H9 (cell line): ENCODE data around the gene PRPF6. TPM values are rescaled to one million over a fixed set of nuclear protein-coding genes. Genes with fewer than 3 reads are reported as not detected.

ENCODE experiments used
- DNase-seq: peaks from one replicate; pipeline ENCODE4 v3.0.0-alpha.2; 2017
- H2AFZ ChIP-seq: one replicate; pipeline ENCODE4 v1.6.1; 2013; ENCODE audit warnings: mild to moderate bottlenecking, low read length, control low read depth, moderate library complexity
- H2AK5ac ChIP-seq: 2 replicates; pipeline ENCODE4 v1.6.1; 2013; ENCODE audit warnings: low read length, control low read depth, mixed read lengths; ENCODE audit not compliant: insufficient read length
- H2BK120ac ChIP-seq: one replicate; pipeline ENCODE4 v1.6.1; 2013; ENCODE audit warnings: low read depth, mild to moderate bottlenecking, low read length, control low read depth, inconsistent platforms; ENCODE audit not compliant: poor library complexity, severe bottlenecking
- H2BK12ac ChIP-seq: 2 replicates; pipeline ENCODE4 v1.6.1; 2013; ENCODE audit warnings: low read length, control low read depth, mixed read lengths, low read depth; ENCODE audit not compliant: insufficient read length
- H2BK15ac ChIP-seq: 2 replicates; pipeline ENCODE4 v1.6.1; 2013; ENCODE audit warnings: low read depth, low read length, control low read depth
- H2BK20ac ChIP-seq: one replicate; pipeline ENCODE4 v1.6.1; 2013; ENCODE audit warnings: low read depth, mild to moderate bottlenecking, low read length, control low read depth, inconsistent platforms; ENCODE audit not compliant: poor library complexity, severe bottlenecking
- H2BK5ac ChIP-seq: 2 replicates; pipeline ENCODE4 v1.6.1; 2013; ENCODE audit warnings: low read length, control low read depth, mixed read lengths; ENCODE audit not compliant: insufficient read length
- H3K14ac ChIP-seq: 2 replicates; pipeline ENCODE4 v1.6.1; 2013; ENCODE audit warnings: low read length, control low read depth; ENCODE audit not compliant: insufficient read depth
- H3K18ac ChIP-seq: 2 replicates; pipeline ENCODE4 v1.6.1; 2013; ENCODE audit warnings: low read depth, mild to moderate bottlenecking, mixed read lengths, low read length, control low read depth; ENCODE audit not compliant: insufficient read length
- H3K23ac ChIP-seq: 2 replicates; pipeline ENCODE4 v1.6.1; 2013; ENCODE audit warnings: low read length, control low read depth, mixed read lengths, low read depth; ENCODE audit not compliant: insufficient read length
- H3K23me2 ChIP-seq: 2 replicates; pipeline ENCODE4 v1.6.1; 2013; ENCODE audit warnings: low read depth, mild to moderate bottlenecking, mixed read lengths, low read length, control low read depth; ENCODE audit not compliant: insufficient read length, poor library complexity, severe bottlenecking
- H3K27ac ChIP-seq: 2 replicates; pipeline ENCODE4 v1.5.1; 2013; ENCODE audit warnings: low read length, control low read depth, mixed read lengths, low read depth; ENCODE audit not compliant: insufficient read length
- H3K27me3 ChIP-seq: 2 replicates; pipeline ENCODE4 v1.6.1; 2013; ENCODE audit warnings: low read length, control low read depth, inconsistent platforms; ENCODE audit not compliant: insufficient read depth
- H3K4ac ChIP-seq: 2 replicates; pipeline ENCODE4 v1.6.1; 2013; ENCODE audit warnings: low read depth, mild to moderate bottlenecking, control low read depth, inconsistent platforms, low read length, moderate library complexity
- H3K4me1 ChIP-seq: 2 replicates; pipeline ENCODE4 v1.6.1; 2013; ENCODE audit warnings: low read length, control low read depth, inconsistent platforms; ENCODE audit not compliant: insufficient read depth
- H3K4me2 ChIP-seq: 2 replicates; pipeline ENCODE4 v1.6.1; 2013; ENCODE audit warnings: low read length, control low read depth, mixed read lengths; ENCODE audit not compliant: insufficient read length, insufficient read depth
- H3K56ac ChIP-seq: 2 replicates; pipeline ENCODE4 v1.6.1; 2013; ENCODE audit warnings: low read depth, mild to moderate bottlenecking, mixed read lengths, low read length, control low read depth; ENCODE audit not compliant: insufficient read length
- H3K79me1 ChIP-seq: 2 replicates; pipeline ENCODE4 v1.6.1; 2013; ENCODE audit warnings: low read depth, mild to moderate bottlenecking, moderate library complexity, low read length, control low read depth, inconsistent platforms; ENCODE audit not compliant: insufficient read depth, poor library complexity, severe bottlenecking
- H3K79me2 ChIP-seq: 2 replicates; pipeline ENCODE4 v1.6.1; 2013; ENCODE audit warnings: low read length, control low read depth, inconsistent platforms; ENCODE audit not compliant: insufficient read depth
- H3K9ac ChIP-seq: 2 replicates; pipeline ENCODE4 v1.6.1; 2013; ENCODE audit warnings: low read length, control low read depth, mixed read lengths; ENCODE audit not compliant: insufficient read length; ENCODE audit errors: extremely low read depth
- H3K9me3 ChIP-seq: one replicate; pipeline ENCODE4 v1.6.1; 2013; ENCODE audit warnings: low read depth, low read length, inconsistent platforms; ENCODE audit not compliant: control insufficient read depth
- H3T11ph ChIP-seq: one replicate; pipeline ENCODE4 v1.6.1; 2013; ENCODE audit warnings: mild to moderate bottlenecking, low read length, control low read depth, inconsistent platforms
- H4K20me1 ChIP-seq: one replicate; pipeline ENCODE4 v1.6.1; 2013; ENCODE audit not compliant: control insufficient read depth, insufficient read length, insufficient read depth
- H4K5ac ChIP-seq: 2 replicates; pipeline ENCODE4 v1.6.1; 2013; ENCODE audit warnings: low read depth, mild to moderate bottlenecking, mixed read lengths, low read length, control low read depth; ENCODE audit not compliant: insufficient read length
- H4K8ac ChIP-seq: replicated peaks from 2 replicates; pipeline ENCODE4 v1.6.1; 2013; ENCODE audit warnings: low read length, control low read depth, mixed read lengths, low read depth; ENCODE audit not compliant: insufficient read length
- H4K91ac ChIP-seq: 2 replicates; pipeline ENCODE4 v1.6.1; 2013; ENCODE audit warnings: low read depth, mild to moderate bottlenecking, moderate library complexity, mixed read lengths, low read length, control low read depth; ENCODE audit not compliant: insufficient read length
- H3K27ac Mint-ChIP-seq, 3 experiments: 2 replicates in 2 of 3; 3 replicates in 1 of 3; pipeline ENCODE4 v1.8.0; 2020 to 2021; ENCODE audit warnings: mixed read lengths in 3 of 3, mild to moderate bottlenecking in 1 of 3, moderate library complexity in 1 of 3
- H3K27me3 Mint-ChIP-seq: 2 replicates; pipeline ENCODE4 v1.8.0; 2021; ENCODE audit warnings: low read depth, mild to moderate bottlenecking, moderate library complexity, mixed read lengths
- H3K36me3 Mint-ChIP-seq, 3 experiments: 2 replicates in 2 of 3; 3 replicates in 1 of 3; pipeline ENCODE4 v1.8.0; 2020 to 2021; ENCODE audit warnings: low read depth in 3 of 3, mixed read lengths in 3 of 3; ENCODE audit not compliant: insufficient read depth in 1 of 3
- H3K4me1 Mint-ChIP-seq, 2 experiments: 2 replicates each; pipeline ENCODE4 v1.8.0; 2020; ENCODE audit warnings: mixed read lengths in 2 of 2
- H3K4me3 Mint-ChIP-seq, 2 experiments: 2 replicates in 1 of 2; 3 replicates in 1 of 2; pipeline ENCODE4 v1.8.0; 2020 to 2021; ENCODE audit warnings: mild to moderate bottlenecking in 2 of 2, mixed read lengths in 2 of 2, moderate library complexity in 1 of 2
- H3K9me3 Mint-ChIP-seq, 2 experiments: 2 replicates in 1 of 2; 3 replicates in 1 of 2; pipeline ENCODE4 v1.8.0; 2020; ENCODE audit warnings: mild to moderate bottlenecking in 2 of 2, mixed read lengths in 2 of 2, moderate library complexity in 1 of 2
- WGBS: extraction: QIAGEN DNeasy Blood & Tissue Kit; methylation state at CpG from one replicate; pipeline ENCODE4 v1.1.7; 2013; ENCODE audit warnings: missing lambda C conversion rate, low lambda C conversion rate, mixed read lengths; ENCODE audit not compliant: insufficient read length; ENCODE audit errors: extremely low coverage; 5-methylcytosine and 5-hydroxymethylcytosine counted together
- total RNA-seq: library from RNA; stranded (reverse); gene quantifications from 2 replicates; pipeline ENCODE4 v1.2.1, GENCODE V29; 2021
- TF ChIP-seq, protein P1 (sequence below): fragments of 200-600 bp; sonication (generic); conservative IDR thresholded peaks from 3 replicates; pipeline ENCODE4 v1.8.0; 2021; ENCODE audit warnings: antibody characterized with exemption, mild to moderate bottlenecking

The PRPF6 gene
- total RNA-seq, 1 experiment from 2014 or later: 87.9 TPM

DNA sequence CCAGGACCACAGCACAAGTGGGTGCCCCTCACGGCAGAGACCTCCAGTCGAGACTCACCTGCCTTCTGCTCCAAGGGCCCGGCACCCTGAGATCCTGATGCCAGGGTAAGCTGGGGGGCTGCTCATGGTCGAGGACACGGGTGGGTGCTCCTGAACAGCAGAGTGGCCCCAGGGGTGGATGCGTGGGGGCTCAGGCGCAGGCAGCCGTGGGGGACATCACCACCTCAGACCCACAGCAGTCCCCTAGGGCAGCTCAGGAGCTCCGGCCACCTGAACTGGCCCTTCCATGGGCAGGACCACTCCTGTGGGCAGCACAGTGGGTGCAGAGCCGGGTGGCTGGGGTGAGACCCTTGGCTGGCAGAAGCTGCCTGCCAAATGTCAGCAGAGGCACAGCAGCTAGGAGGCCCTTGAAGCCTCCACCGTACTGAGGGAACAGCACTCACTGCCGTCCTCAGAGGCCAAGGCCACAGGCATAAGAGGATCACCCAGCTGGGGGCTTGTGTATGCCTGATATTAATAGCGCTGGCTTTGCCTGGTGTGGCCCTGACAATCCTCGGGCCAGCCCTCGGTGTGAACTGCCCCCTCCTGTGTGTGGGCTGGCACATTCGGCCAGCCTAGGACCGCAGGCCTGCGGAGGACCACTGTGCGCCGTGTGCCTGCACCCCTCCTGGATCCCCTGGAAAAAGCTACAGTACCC lies 30.1 kb upstream of the PRPF6 start:
- Histone ChIP-seq H3K23me2 (peaks cover 3% of the 10 kb centered on the region), H2AFZ (no peak overlapping the region), H3K4me2 (no peak overlapping the region), H3K27ac (no peak overlapping the region), H3K56ac (no peak overlapping the region), H4K20me1 (peaks cover 3% of the 10 kb centered on the region), H3T11ph (no peak overlapping the region), H4K5ac (no peak overlapping the region), H4K8ac (no peak overlapping the region), H3K79me2 (peaks cover 19% of the 10 kb centered on the region; the same call in 1 of the 2 replicates), H3K14ac (no peak overlapping the region), H2BK20ac (no peak overlapping the region), H2BK12ac (no peak overlapping the region), H2BK120ac (no peak overlapping the region), H3K23ac (no peak overlapping the region), H4K91ac (no peak overlapping the region), H3K4me1 (no peaks in the 10 kb centered on the region), H2BK5ac (no peak overlapping the region), H3K9me3 (no peaks in the 10 kb centered on the region), H2BK15ac (no peak overlapping the region), H3K27me3 (no peaks in the 10 kb centered on the region), H3K9ac (no peak overlapping the region), H3K18ac (no peak overlapping the region), H3K79me1 (peaks cover 2% of the 10 kb centered on the region), H2AK5ac (no peak overlapping the region), H3K4ac (no peak overlapping the region)
- Mint-ChIP-seq H3K4me3 (no peak overlapping the region), H3K9me3 (peaks cover 4 to 7% of the 10 kb centered on the region in 2 experiments; a peak in 3 of 5 replicates), H3K27me3 (no peaks in the 10 kb centered on the region), H3K4me1 (peaks cover 27 to 31% of the 10 kb centered on the region in 2 experiments), H3K27ac (no peak overlapping the region), H3K36me3 (peaks cover 3 to 16% (median 15%) of the 10 kb centered on the region in 3 experiments)
- no peak for DNase-seq
- TF ChIP-seq, protein P1, sequence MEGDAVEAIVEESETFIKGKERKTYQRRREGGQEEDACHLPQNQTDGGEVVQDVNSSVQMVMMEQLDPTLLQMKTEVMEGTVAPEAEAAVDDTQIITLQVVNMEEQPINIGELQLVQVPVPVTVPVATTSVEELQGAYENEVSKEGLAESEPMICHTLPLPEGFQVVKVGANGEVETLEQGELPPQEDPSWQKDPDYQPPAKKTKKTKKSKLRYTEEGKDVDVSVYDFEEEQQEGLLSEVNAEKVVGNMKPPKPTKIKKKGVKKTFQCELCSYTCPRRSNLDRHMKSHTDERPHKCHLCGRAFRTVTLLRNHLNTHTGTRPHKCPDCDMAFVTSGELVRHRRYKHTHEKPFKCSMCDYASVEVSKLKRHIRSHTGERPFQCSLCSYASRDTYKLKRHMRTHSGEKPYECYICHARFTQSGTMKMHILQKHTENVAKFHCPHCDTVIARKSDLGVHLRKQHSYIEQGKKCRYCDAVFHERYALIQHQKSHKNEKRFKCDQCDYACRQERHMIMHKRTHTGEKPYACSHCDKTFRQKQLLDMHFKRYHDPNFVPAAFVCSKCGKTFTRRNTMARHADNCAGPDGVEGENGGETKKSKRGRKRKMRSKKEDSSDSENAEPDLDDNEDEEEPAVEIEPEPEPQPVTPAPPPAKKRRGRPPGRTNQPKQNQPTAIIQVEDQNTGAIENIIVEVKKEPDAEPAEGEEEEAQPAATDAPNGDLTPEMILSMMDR: no peak
- WGBS: no CpG with 5 or more reads among the region's 20 CpGs
